ENCODE data around the gene UBA3.

UBA3 gene

GRCh38 chr3:69014022-69014580 is 66.1 kb downstream of the UBA3 start:
- Histone ChIP-seq H3K36me3 (ENCODE audit: control insufficient read depth, insufficient read depth, low read length) (no peaks in the 10 kb centered on the region; the same call in 1 of the 2 replicates), H3K27me3 (replicated peaks; ENCODE audit: control insufficient read depth, insufficient read depth, low read length) (no peaks in the 10 kb centered on the region), H3K4me3 (replicated peaks; ENCODE audit: low read depth, low read length) (peak overlapping the region; percentile 86)
- DNase-seq (ENCODE audit: extremely low read depth, insufficient read length), result no peak
- TF ChIP-seq, protein P1, sequence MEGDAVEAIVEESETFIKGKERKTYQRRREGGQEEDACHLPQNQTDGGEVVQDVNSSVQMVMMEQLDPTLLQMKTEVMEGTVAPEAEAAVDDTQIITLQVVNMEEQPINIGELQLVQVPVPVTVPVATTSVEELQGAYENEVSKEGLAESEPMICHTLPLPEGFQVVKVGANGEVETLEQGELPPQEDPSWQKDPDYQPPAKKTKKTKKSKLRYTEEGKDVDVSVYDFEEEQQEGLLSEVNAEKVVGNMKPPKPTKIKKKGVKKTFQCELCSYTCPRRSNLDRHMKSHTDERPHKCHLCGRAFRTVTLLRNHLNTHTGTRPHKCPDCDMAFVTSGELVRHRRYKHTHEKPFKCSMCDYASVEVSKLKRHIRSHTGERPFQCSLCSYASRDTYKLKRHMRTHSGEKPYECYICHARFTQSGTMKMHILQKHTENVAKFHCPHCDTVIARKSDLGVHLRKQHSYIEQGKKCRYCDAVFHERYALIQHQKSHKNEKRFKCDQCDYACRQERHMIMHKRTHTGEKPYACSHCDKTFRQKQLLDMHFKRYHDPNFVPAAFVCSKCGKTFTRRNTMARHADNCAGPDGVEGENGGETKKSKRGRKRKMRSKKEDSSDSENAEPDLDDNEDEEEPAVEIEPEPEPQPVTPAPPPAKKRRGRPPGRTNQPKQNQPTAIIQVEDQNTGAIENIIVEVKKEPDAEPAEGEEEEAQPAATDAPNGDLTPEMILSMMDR (IDR thresholded peaks at IDR 0.05; ENCODE audit: insufficient read depth, low read length, poor library complexity, severe bottlenecking), result no peak

DNA sequence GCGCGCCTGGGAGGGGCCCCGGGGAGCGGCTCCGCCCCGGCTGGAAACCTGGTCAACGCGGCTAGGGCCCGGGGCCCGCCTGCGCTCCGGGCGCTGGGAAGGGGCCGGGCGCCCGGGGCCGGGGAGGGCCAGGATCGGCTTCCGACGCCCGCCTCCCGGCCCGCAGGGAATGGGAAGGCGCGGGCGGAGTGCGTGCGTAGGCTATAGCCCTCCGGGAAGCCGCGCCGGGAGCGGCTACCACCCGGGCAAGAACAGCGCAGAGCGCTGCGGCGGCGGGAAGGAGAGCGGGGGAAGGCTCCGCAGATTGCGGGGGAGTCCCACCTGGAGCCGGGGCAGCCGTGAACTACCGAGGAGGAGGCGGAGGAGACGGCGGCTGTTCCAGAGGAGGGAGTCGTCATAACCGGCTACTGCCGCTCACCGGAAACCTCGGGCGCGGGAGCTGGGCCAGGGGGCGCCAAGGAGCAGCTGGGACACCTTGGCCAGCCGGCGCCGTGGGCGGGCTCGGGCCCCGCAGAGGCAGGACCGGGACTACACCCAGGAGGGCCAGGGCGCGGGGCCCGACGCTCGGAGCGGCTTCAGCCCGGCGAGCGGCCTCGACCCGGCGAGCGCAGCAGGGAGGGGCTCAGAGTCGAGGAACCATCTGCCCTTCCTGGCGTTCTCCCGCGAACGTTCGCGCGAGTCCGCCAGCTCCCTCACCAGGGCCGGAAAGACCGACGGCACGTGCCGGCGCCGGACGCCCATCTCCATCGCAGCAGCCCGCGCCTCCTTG is 66.7 kb downstream of the UBA3 start, which contains the start of gene EOGT:
EOGT (minus strand) TSS at position 432 of the 769 bp plus-strand sequence. CDS start 3,838 bp downstream, outside the sequence.
- TF ChIP-seq, protein P1 (IDR thresholded peaks at IDR 0.05; ENCODE audit: insufficient read depth, low read length, poor library complexity, severe bottlenecking), result peak; percentile 62
- peak; percentile 89 for DNase-seq (ENCODE audit: extremely low read depth, insufficient read length)
- peak within 1 kb of the TSS; percentile 86 for H3K4me3 ChIP-seq (replicated peaks; ENCODE audit: low read depth, low read length)

DNA sequence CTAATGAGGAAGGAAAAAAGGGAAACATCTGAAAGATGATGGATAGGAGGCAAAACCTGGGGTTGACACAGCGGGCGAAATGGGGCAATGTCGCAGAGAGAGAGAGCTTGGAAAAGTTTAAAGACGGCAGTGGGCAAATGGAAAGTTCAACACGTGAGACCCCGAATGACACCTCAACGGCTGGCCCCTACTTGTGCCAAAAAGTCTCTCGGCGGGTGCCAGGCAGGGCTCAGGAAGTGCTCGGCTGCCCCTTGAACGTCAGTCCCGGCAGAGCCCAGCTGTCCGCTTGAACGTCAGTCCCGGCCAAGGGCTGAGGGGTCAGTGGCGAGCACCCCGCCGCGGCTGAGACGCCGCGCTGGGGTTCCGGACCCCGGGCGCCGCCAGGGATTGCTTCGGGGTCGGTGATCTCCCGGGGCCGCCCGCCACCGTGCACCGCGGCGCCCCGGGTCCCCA is 67.3 kb downstream of the UBA3 start:
- peak overlapping the region; percentile 86 for H3K4me3 ChIP-seq (replicated peaks; ENCODE audit: low read depth, low read length)
- H3K27me3 ChIP-seq (replicated peaks; ENCODE audit: control insufficient read depth, insufficient read depth, low read length), result no peaks in the 10 kb centered on the region
- TF ChIP-seq, protein P1 (IDR thresholded peaks at IDR 0.05; ENCODE audit: insufficient read depth, low read length, poor library complexity, severe bottlenecking), result no peak
- H3K36me3 ChIP-seq (ENCODE audit: control insufficient read depth, insufficient read depth, low read length), result peaks cover 2% of the 10 kb centered on the region
- DNase-seq (ENCODE audit: extremely low read depth, insufficient read length), result peak; percentile 59

More for the DNA sequence above, 66.7 kb downstream of the UBA3 start, which contains the start of gene EOGT:
- Histone ChIP-seq H3K36me3 (ENCODE audit: control insufficient read depth, insufficient read depth, low read length) (peaks cover 2% of the 10 kb centered on the region), H3K27me3 (replicated peaks; ENCODE audit: control insufficient read depth, insufficient read depth, low read length) (no peaks in the 10 kb centered on the region)

DNA sequence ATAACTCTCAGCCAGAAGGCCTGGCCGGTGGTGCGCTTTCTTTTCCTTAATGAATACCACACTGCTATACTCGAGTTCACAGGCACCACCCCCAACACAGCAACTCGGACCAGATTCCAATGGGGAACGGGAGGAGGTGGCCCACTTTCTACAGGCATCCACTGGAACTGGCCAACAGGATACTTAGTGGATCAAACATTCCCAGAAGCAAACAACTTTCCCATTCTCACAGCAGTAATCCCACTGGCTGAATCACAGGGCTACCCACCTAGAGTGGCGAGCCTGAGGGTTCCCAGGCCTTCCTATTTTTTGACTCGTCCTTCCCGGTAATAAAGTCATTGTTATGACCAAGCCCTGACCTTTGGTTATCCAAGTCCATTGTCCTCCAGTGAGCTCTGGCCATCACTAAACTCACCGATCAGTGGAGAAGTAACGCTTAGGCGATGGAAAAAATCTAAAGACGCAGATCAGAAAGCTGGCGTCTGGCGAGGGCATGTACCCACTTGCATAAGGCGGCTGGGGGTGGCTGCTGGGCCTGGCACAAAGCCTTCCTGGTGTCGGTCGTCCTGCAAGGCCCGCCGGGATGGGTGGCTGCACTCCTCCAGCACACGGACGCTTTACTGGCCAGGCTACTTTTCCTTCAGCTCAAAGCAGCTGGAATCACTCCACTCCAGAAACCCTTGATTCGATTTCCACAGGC is 67.9 kb downstream of the UBA3 start:
- Histone ChIP-seq H3K36me3 (ENCODE audit: control insufficient read depth, insufficient read depth, low read length) (peaks cover 2% of the 10 kb centered on the region), H3K4me3 (replicated peaks; ENCODE audit: low read depth, low read length) (peak overlapping the region; percentile 86), H3K27me3 (replicated peaks; ENCODE audit: control insufficient read depth, insufficient read depth, low read length) (no peaks in the 10 kb centered on the region)
- TF ChIP-seq, protein P1 (IDR thresholded peaks at IDR 0.05; ENCODE audit: insufficient read depth, low read length, poor library complexity, severe bottlenecking), result no peak
- no peak for DNase-seq (ENCODE audit: extremely low read depth, insufficient read length)

DNA sequence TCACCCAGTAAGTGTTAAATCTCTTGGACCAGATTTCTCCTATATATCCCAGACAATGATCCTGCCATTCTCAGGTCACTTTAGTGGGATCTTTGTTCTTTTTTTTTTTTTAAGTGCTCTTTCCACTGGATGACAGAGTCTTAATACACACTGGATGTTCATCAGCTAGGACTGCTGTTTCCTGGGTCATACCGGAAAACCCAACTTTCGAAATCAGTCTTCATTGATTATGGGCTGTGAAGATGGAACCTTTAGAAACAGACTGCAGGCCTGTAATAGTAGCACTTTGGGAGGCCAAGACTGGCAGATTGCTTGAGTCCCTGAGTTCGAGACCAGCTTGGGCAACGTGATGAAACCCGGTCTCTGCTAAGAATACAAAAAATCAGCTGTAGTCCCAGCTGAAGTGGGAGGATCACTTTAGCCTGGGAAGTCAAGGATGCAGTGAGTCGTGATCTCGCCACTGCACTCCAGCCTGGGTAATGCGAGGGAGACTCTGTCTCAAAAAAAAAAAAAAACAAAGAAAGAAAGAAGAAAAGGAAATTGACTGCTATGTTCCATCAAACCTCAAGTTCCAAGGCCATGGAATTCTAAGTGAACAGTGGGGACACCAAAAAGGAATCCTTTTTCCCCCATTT is 69.0 kb downstream of the UBA3 start:
- Histone ChIP-seq H3K4me3 (replicated peaks; ENCODE audit: low read depth, low read length) (no peak overlapping the region), H3K27me3 (replicated peaks; ENCODE audit: control insufficient read depth, insufficient read depth, low read length) (no peaks in the 10 kb centered on the region), H3K36me3 (ENCODE audit: control insufficient read depth, insufficient read depth, low read length) (peaks cover 2% of the 10 kb centered on the region)
- TF ChIP-seq, protein P1 (IDR thresholded peaks at IDR 0.05; ENCODE audit: insufficient read depth, low read length, poor library complexity, severe bottlenecking), result no peak
- DNase-seq (ENCODE audit: extremely low read depth, insufficient read length), result no peak
